ENCODE measurements around the gene MRPL44.

The MRPL44 gene

GRCh38 chr2:223971731-223972130, 14.5 kb downstream of the MRPL44 start:
- Mint-ChIP-seq H3K36me3 (ENCODE audit: low read depth) (peaks cover 13% of the 10 kb centered on the region), H3K4me3 (no peak overlapping the region), H3K9me3 (no peaks in the 10 kb centered on the region), H3K4me1 (ENCODE audit: low read depth) (peaks cover 3% of the 10 kb centered on the region), H3K27ac (no peak overlapping the region), H3K27me3 (ENCODE audit: low read depth) (no peaks in the 10 kb centered on the region)

- H3K4me1 Mint-ChIP-seq (ENCODE audit: low read depth) = peaks cover 3% of the 10 kb centered on the region
- peaks cover 11% of the 10 kb centered on the region for H3K36me3 Mint-ChIP-seq (ENCODE audit: low read depth)
- H3K4me3 Mint-ChIP-seq = no peak overlapping the region
- H3K9me3 Mint-ChIP-seq = no peaks in the 10 kb centered on the region
- H3K27ac Mint-ChIP-seq = no peak overlapping the region
- no peaks in the 10 kb centered on the region for H3K27me3 Mint-ChIP-seq (ENCODE audit: low read depth)
Measured at GRCh38 chr2:223972656-223973102, 15.4 kb downstream of the MRPL44 start.

GRCh38 chr2:223973606-223974005, 16.3 kb downstream of the MRPL44 start:
- peaks cover 3% of the 10 kb centered on the region for H3K4me1 Mint-ChIP-seq (ENCODE audit: low read depth)
- H3K27ac Mint-ChIP-seq = no peak overlapping the region
- no peaks in the 10 kb centered on the region for H3K27me3 Mint-ChIP-seq (ENCODE audit: low read depth)
- no peak overlapping the region for H3K4me3 Mint-ChIP-seq
- H3K36me3 Mint-ChIP-seq (ENCODE audit: low read depth) = peaks cover 8% of the 10 kb centered on the region
- no peaks in the 10 kb centered on the region for H3K9me3 Mint-ChIP-seq

GRCh38 chr2:223976635-223977226, 19.5 kb downstream of the MRPL44 start:
- no peak overlapping the region for H3K27ac Mint-ChIP-seq
- no peaks in the 10 kb centered on the region for H3K27me3 Mint-ChIP-seq (ENCODE audit: low read depth)
- H3K4me1 Mint-ChIP-seq (ENCODE audit: low read depth) = no peaks in the 10 kb centered on the region
- H3K9me3 Mint-ChIP-seq = no peaks in the 10 kb centered on the region
- H3K36me3 Mint-ChIP-seq (ENCODE audit: low read depth) = peaks cover 3% of the 10 kb centered on the region
- no peak overlapping the region for H3K4me3 Mint-ChIP-seq

- Mint-ChIP-seq H3K36me3 (ENCODE audit: low read depth) (peaks cover 2% of the 10 kb centered on the region), H3K27me3 (ENCODE audit: low read depth) (no peaks in the 10 kb centered on the region), H3K9me3 (no peaks in the 10 kb centered on the region), H3K4me1 (ENCODE audit: low read depth) (no peaks in the 10 kb centered on the region), H3K27ac (no peak overlapping the region), H3K4me3 (no peak overlapping the region)
Measured at GRCh38 chr2:223978451-223978850, 21.2 kb downstream of the MRPL44 start.

- Mint-ChIP-seq H3K27me3 (ENCODE audit: low read depth) (no peaks in the 10 kb centered on the region), H3K4me3 (no peak overlapping the region), H3K4me1 (ENCODE audit: low read depth) (peaks cover 3% of the 10 kb centered on the region), H3K27ac (no peak overlapping the region), H3K36me3 (ENCODE audit: low read depth) (peaks cover 6% of the 10 kb centered on the region), H3K9me3 (no peaks in the 10 kb centered on the region)
Measured at GRCh38 chr2:223979730-223980396, 22.6 kb downstream of the MRPL44 start.

GRCh38 chr2:223980397-223980735, 23.1 kb downstream of the MRPL44 start:
- Mint-ChIP-seq H3K4me1 (ENCODE audit: low read depth) (peaks cover 3% of the 10 kb centered on the region), H3K27me3 (ENCODE audit: low read depth) (no peaks in the 10 kb centered on the region), H3K9me3 (no peaks in the 10 kb centered on the region), H3K4me3 (no peak overlapping the region), H3K27ac (no peak overlapping the region), H3K36me3 (ENCODE audit: low read depth) (peaks cover 6% of the 10 kb centered on the region)

GRCh38 chr2:223980803-223981202, 23.5 kb downstream of the MRPL44 start:
- Mint-ChIP-seq H3K27ac (no peak overlapping the region), H3K4me3 (no peak overlapping the region), H3K4me1 (ENCODE audit: low read depth) (peaks cover 3% of the 10 kb centered on the region), H3K27me3 (ENCODE audit: low read depth) (no peaks in the 10 kb centered on the region), H3K9me3 (no peaks in the 10 kb centered on the region), H3K36me3 (ENCODE audit: low read depth) (peaks cover 6% of the 10 kb centered on the region)

- Mint-ChIP-seq H3K27ac (no peak overlapping the region), H3K4me1 (ENCODE audit: low read depth) (peaks cover 3% of the 10 kb centered on the region), H3K4me3 (no peak overlapping the region), H3K27me3 (ENCODE audit: low read depth) (no peaks in the 10 kb centered on the region), H3K9me3 (no peaks in the 10 kb centered on the region), H3K36me3 (ENCODE audit: low read depth) (peaks cover 7% of the 10 kb centered on the region)
Measured at GRCh38 chr2:223981241-223981640, 24.0 kb downstream of the MRPL44 start.

GRCh38 chr2:223989206-223989855, 32.1 kb downstream of the MRPL44 start:
- Mint-ChIP-seq H3K9me3 (no peaks in the 10 kb centered on the region), H3K27me3 (ENCODE audit: low read depth) (no peaks in the 10 kb centered on the region), H3K4me3 (no peak overlapping the region), H3K4me1 (ENCODE audit: low read depth) (peaks cover 4% of the 10 kb centered on the region), H3K36me3 (ENCODE audit: low read depth) (peaks cover 2% of the 10 kb centered on the region), H3K27ac (no peak overlapping the region)

GRCh38 chr2:223989856-223990232, 32.6 kb downstream of the MRPL44 start:
- Mint-ChIP-seq H3K27ac (no peak overlapping the region), H3K27me3 (ENCODE audit: low read depth) (no peaks in the 10 kb centered on the region), H3K4me3 (no peak overlapping the region), H3K9me3 (no peaks in the 10 kb centered on the region), H3K36me3 (ENCODE audit: low read depth) (peaks cover 4% of the 10 kb centered on the region), H3K4me1 (ENCODE audit: low read depth) (peaks cover 6% of the 10 kb centered on the region)

- Mint-ChIP-seq H3K4me3 (no peak overlapping the region), H3K9me3 (no peaks in the 10 kb centered on the region), H3K36me3 (ENCODE audit: low read depth) (peaks cover 5% of the 10 kb centered on the region), H3K4me1 (ENCODE audit: low read depth) (peaks cover 6% of the 10 kb centered on the region), H3K27me3 (ENCODE audit: low read depth) (no peaks in the 10 kb centered on the region), H3K27ac (no peak overlapping the region)
Measured at GRCh38 chr2:223991611-223992010, 34.3 kb downstream of the MRPL44 start.

- H3K27ac Mint-ChIP-seq = no peak overlapping the region
Measured at GRCh38 chr2:223993634-223994232, 36.5 kb downstream of the MRPL44 start.

GRCh38 chr2:223994562-223995162, 37.4 kb downstream of the MRPL44 start:
- Mint-ChIP-seq H3K9me3 (no peaks in the 10 kb centered on the region), H3K4me3 (no peak overlapping the region), H3K4me1 (ENCODE audit: low read depth) (peaks cover 6% of the 10 kb centered on the region), H3K27ac (peak overlapping the region; percentile 47), H3K36me3 (ENCODE audit: low read depth) (peaks cover 6% of the 10 kb centered on the region), H3K27me3 (ENCODE audit: low read depth) (no peaks in the 10 kb centered on the region)

More at GRCh38 chr2:223993634-223994232, 36.5 kb downstream of the MRPL44 start:
- Mint-ChIP-seq H3K4me1 (ENCODE audit: low read depth) (peaks cover 6% of the 10 kb centered on the region), H3K4me3 (no peak overlapping the region), H3K9me3 (no peaks in the 10 kb centered on the region), H3K36me3 (ENCODE audit: low read depth) (peaks cover 5% of the 10 kb centered on the region), H3K27me3 (ENCODE audit: low read depth) (no peaks in the 10 kb centered on the region)
